Naive thymus-derived CD4-positive, alpha-beta T cell (primary cell): Measurements from ENCODE around the gene SOCS1. TPM values are rescaled to one million over a fixed set of nuclear protein-coding genes. Genes with fewer than 3 reads are reported as not detected.
"Not testable (repeated sequence)": the region's sequence is repeated elsewhere in the genome, so short reads cannot be mapped to it uniquely, and the experiment has no call there.

Experiments
- ATAC-seq: fragments of 150-1000 bp; cut with Tn5 transposase; 2 replicates; pipeline ENCODE4 v1.10.0; 2021; ENCODE audit warnings: mild to moderate bottlenecking, moderate library complexity
- CTCF ChIA-PET: fragments of 350-600 bp; sonication (Branson Sonifier 250); formaldehyde crosslinking; loops from one replicate; lab custom pipeline; 2021; ENCODE audit warnings: antibody characterized with exemption; lab: Charles Lee
- POLR2A ChIA-PET: fragments of 350-600 bp; sonication (Branson Sonifier 250); formaldehyde crosslinking; loops from one replicate; lab custom pipeline; 2021; ENCODE audit warnings: antibody characterized with exemption, inconsistent platforms; lab: Charles Lee
- DNase-seq, 9 donors: peaks; one replicate each; pipeline versions ENCODE4 v3.0.0 to v3.0.0-alpha.2; 2020 to 2022; ENCODE audit warnings: mixed read lengths in 1 of 9
- H3K27ac ChIP-seq: one replicate; pipeline ENCODE4 v1.7.0; 2013; ENCODE audit warnings: mild to moderate bottlenecking, low read depth, low read length, moderate library complexity
- H3K27me3 ChIP-seq, 2 donors: one replicate each; pipeline ENCODE4 v1.7.0; 2013; ENCODE audit warnings: low read length in 2 of 2, mild to moderate bottlenecking in 2 of 2, moderate library complexity in 2 of 2; ENCODE audit not compliant: control insufficient read depth in 2 of 2, insufficient read depth in 2 of 2
- H3K36me3 ChIP-seq, 3 experiments: 1 replicate in 2 of 3; 2 replicates in 1 of 3; pipeline ENCODE4 v1.7.0; 2013; ENCODE audit warnings: low read length in 3 of 3, mild to moderate bottlenecking in 3 of 3, moderate library complexity in 1 of 3; ENCODE audit not compliant: insufficient read depth in 3 of 3, control insufficient read depth in 2 of 3
- H3K4me1 ChIP-seq, 2 donors: one replicate each; pipeline ENCODE4 v1.7.0; 2013; ENCODE audit warnings: low read length in 2 of 2, mild to moderate bottlenecking in 2 of 2, moderate library complexity in 1 of 2; ENCODE audit not compliant: control insufficient read depth in 2 of 2, insufficient read depth in 2 of 2
- H3K4me3 ChIP-seq: 2 replicates; pipeline ENCODE4 v1.7.0; 2013; ENCODE audit warnings: mild to moderate bottlenecking, low read length
- H3K9me3 ChIP-seq, 3 experiments: 1 replicate in 2 of 3; 2 replicates in 1 of 3; pipeline ENCODE4 v1.7.0; 2013; ENCODE audit warnings: low read length in 3 of 3; ENCODE audit not compliant: control insufficient read depth in 2 of 3
- H3K27ac Mint-ChIP-seq, 9 donors: one replicate each; pipeline ENCODE4 v1.8.0; 2020 to 2022; ENCODE audit warnings: mixed read lengths in 9 of 9, mild to moderate bottlenecking in 8 of 9, moderate library complexity in 5 of 9, inconsistent platforms in 2 of 9
- H3K27me3 Mint-ChIP-seq, 5 donors: one replicate each; pipeline ENCODE4 v1.8.0; 2021 to 2022; ENCODE audit warnings: mixed read lengths in 5 of 5, mild to moderate bottlenecking in 1 of 5
- H3K36me3 Mint-ChIP-seq, 5 donors: one replicate each; pipeline ENCODE4 v1.8.0; 2020 to 2022; ENCODE audit warnings: mixed read lengths in 5 of 5, mild to moderate bottlenecking in 3 of 5, inconsistent platforms in 1 of 5
- H3K4me1 Mint-ChIP-seq, 7 donors: one replicate each; pipeline ENCODE4 v1.8.0; 2020 to 2022; ENCODE audit warnings: mixed read lengths in 7 of 7, mild to moderate bottlenecking in 3 of 7, inconsistent platforms in 1 of 7
- H3K4me3 Mint-ChIP-seq, 10 donors: one replicate each; pipeline ENCODE4 v1.8.0; 2020 to 2022; ENCODE audit warnings: mild to moderate bottlenecking in 10 of 10, mixed read lengths in 10 of 10, moderate library complexity in 6 of 10, inconsistent platforms in 2 of 10
- H3K9me3 Mint-ChIP-seq, 11 donors: one replicate each; pipeline ENCODE4 v1.8.0; 2020 to 2022; ENCODE audit warnings: mixed read lengths in 11 of 11, mild to moderate bottlenecking in 4 of 11, inconsistent platforms in 1 of 11, moderate library complexity in 1 of 11
- intact Hi-C, 2 donors: fragments of 100-400 bp; cut with micrococcal nuclease; formaldehyde crosslinking; loops; one replicate each; pipeline ENCODE4 v1.15.1; 2023
- polyA plus RNA-seq, 2 donors: library from polyadenylated mRNA; unstranded; fragments of 300-500 nt; fragmentation: Illumina TruSeq; gene quantifications; one replicate each; pipeline ENCODE4 v1.2.3, GENCODE V29; 2021
- total RNA-seq, 6 experiments: library from RNA in 5 of 6; stranded (reverse) in 5 of 6; gene quantifications; 1 replicate in 5 of 6; 2 replicates in 1 of 6; pipeline ENCODE4 v1.2.3 and lab custom pipeline; 2021 to 2026

Gene SOCS1
- total and polyA plus RNA-seq, 7 experiments from 2014 or later = 12.8 to 191 (median 16.1) TPM

- H3K27me3 Mint-ChIP-seq = no peaks in the 10 kb centered on the region
- DNase-seq (no peak), ATAC-seq (no peak)
- peak overlapping the region; percentile 49 for H3K4me3 ChIP-seq
- peaks cover 0 to 3% (median 0%) of the 10 kb centered on the region in 5 donors for H3K36me3 Mint-ChIP-seq
- peak overlapping the region; percentile 78 to 87 (median 80) for H3K4me3 Mint-ChIP-seq
- H3K4me1 Mint-ChIP-seq = peaks cover 37 to 77% (median 57%) of the 10 kb centered on the region in 7 donors
- ChIA-PET POLR2A (interaction anchor here (0.5 to 12.7 kb wide), 15 partner anchors 8 to 517 kb away, joined by 3 to 244 read pairs (median 4); partner anchors contain the start of genes SOCS1 and TXNDC11), CTCF (interaction anchor here (0.6 to 2.1 kb wide), 4 partner anchors 29 to 262 kb away, joined by 3 to 26 read pairs (median 4); partner anchors contain the start of gene SOCS1)
- no peaks in the 10 kb centered on the region for H3K36me3 ChIP-seq
- no peaks in the 10 kb centered on the region for H3K27me3 ChIP-seq
- peaks cover 30 to 36% of the 10 kb centered on the region in 2 donors for H3K4me1 ChIP-seq
- peaks cover 0 to under 1% (median 0%) of the 10 kb centered on the region in 11 donors for H3K9me3 Mint-ChIP-seq
- no peaks in the 10 kb centered on the region for H3K9me3 ChIP-seq
- peak overlapping the region; percentile 97 to 99 (median 98) for H3K27ac Mint-ChIP-seq
- peak overlapping the region; percentile 91 for H3K27ac ChIP-seq
- intact Hi-C loops = loop anchor here (1.0 to 2.0 kb wide), 9 partner anchors 7 to 335 kb away; no protein-coding TSS in a partner anchor
Measured at GRCh38 chr16:11225677-11226549, 30.1 kb downstream of the SOCS1 start.

DNA sequence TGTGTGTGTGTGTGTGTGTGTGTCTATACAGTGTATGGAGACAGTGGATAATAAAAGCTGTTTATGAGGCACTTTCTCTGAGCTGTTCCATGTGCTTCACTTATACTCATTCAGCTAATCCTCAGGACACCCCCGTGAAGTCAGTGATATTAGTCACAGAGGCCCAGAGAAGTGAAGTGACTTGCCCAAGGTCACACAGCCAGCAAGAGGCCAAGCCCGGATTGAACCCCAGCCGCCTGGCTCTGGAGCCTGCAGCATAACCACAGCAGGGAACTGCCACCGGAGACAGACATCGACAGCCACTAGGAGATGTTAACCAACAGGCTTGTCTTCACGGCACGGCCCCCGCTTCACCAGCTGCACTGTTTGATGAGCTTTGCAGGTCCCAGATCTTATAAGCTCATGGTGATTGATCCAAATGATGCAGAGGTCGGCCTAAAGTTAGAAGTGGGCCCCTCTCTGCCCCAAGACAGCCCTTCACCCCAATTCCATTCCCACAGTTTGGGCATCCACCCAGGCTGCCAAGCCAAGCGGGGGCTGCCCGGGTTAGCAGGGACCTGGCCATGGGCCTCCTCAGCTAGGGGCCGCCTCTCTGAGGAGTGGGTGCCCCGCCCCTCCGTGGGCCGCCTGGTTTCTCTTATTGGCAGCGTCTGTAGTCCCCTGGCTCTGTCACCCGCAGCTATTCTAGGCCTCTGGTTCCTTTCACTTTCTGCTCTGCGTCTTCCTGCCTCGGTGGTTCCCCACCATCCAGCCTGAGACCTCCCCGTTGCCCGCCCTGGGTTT lies 30.9 kb downstream of the SOCS1 start:
- H3K4me1 ChIP-seq = peaks cover 30 to 36% of the 10 kb centered on the region in 2 donors
- peak overlapping the region; percentile 97 to 99 (median 98) for H3K27ac Mint-ChIP-seq
- no peaks in the 10 kb centered on the region for H3K9me3 ChIP-seq

GRCh38 chr16:11224096-11224893 lies 31.7 kb downstream of the SOCS1 start:
- H3K27me3 Mint-ChIP-seq = no peaks in the 10 kb centered on the region
- peaks cover 37 to 73% (median 52%) of the 10 kb centered on the region in 7 donors for H3K4me1 Mint-ChIP-seq
- Histone ChIP-seq H3K4me3 (peak overlapping the region; percentile 49), H3K36me3 (no peaks in the 10 kb centered on the region), H3K4me1 (peaks cover 30 to 36% of the 10 kb centered on the region in 2 donors), H3K27ac (peak overlapping the region; percentile 91), H3K27me3 (no peaks in the 10 kb centered on the region), H3K9me3 (no peaks in the 10 kb centered on the region)
- intact Hi-C loops = loop anchor here (2.0 kb wide), 5 partner anchors 17 to 337 kb away; no protein-coding TSS in a partner anchor
- H3K4me3 Mint-ChIP-seq = peak overlapping the region; percentile 78 to 87 (median 80)
- H3K36me3 Mint-ChIP-seq = peaks cover 0 to 7% (median 0%) of the 10 kb centered on the region in 5 donors
- peak; percentile 36 to 67 (median 48) for DNase-seq
- peak overlapping the region; percentile 97 to 99 (median 98) for H3K27ac Mint-ChIP-seq
- ChIA-PET POLR2A (interaction anchor here (0.9 to 12.7 kb wide), 14 partner anchors 9 to 519 kb away, joined by 3 to 244 read pairs (median 4); partner anchors contain the start of genes SOCS1 and TXNDC11), CTCF (interaction anchor here (0.6 to 2.1 kb wide), 7 partner anchors 7 to 1560 kb away, joined by 3 to 26 read pairs (median 4); partner anchors contain the start of gene SOCS1)
- H3K9me3 Mint-ChIP-seq = peaks cover 0 to 2% (median 0%) of the 10 kb centered on the region in 11 donors
- peak; percentile 68 for ATAC-seq

More for the DNA sequence above, 30.9 kb downstream of the SOCS1 start:
- H3K36me3 ChIP-seq = no peaks in the 10 kb centered on the region
- peaks cover 35 to 77% (median 56%) of the 10 kb centered on the region in 7 donors for H3K4me1 Mint-ChIP-seq
- ATAC-seq (peak; percentile 91), DNase-seq (peak; percentile 59 to 85 (median 80))
- peaks cover 0 to 4% (median 0%) of the 10 kb centered on the region in 5 donors for H3K36me3 Mint-ChIP-seq
- CTCF ChIA-PET = interaction anchor here (0.6 to 2.1 kb wide), 9 partner anchors 8 to 1559 kb away, joined by 3 to 26 read pairs (median 3); partner anchors contain the start of gene SOCS1
- peak overlapping the region; percentile 91 for H3K27ac ChIP-seq
- no peaks in the 10 kb centered on the region for H3K27me3 Mint-ChIP-seq
- H3K9me3 Mint-ChIP-seq = peaks cover 0 to 2% (median 0%) of the 10 kb centered on the region in 11 donors
- H3K27me3 ChIP-seq = no peaks in the 10 kb centered on the region
- peak overlapping the region; percentile 78 to 87 (median 80) for H3K4me3 Mint-ChIP-seq
- POLR2A ChIA-PET = interaction anchor here (0.5 to 12.7 kb wide), 16 partner anchors 8 to 518 kb away, joined by 3 to 244 read pairs (median 4); partner anchors contain the start of genes SOCS1 and TXNDC11
- intact Hi-C loops = loop anchor here (1.0 to 2.0 kb wide), 9 partner anchors 8 to 336 kb away; no protein-coding TSS in a partner anchor
- peak overlapping the region; percentile 49 for H3K4me3 ChIP-seq

GRCh38 chr16:11220507-11220906 lies 35.5 kb downstream of the SOCS1 start:
- ATAC-seq, H3K9me3 ChIP-seq, intact Hi-C loops, DNase-seq, H3K27me3 Mint-ChIP-seq, H3K4me3 Mint-ChIP-seq, H3K27ac ChIP-seq, H3K36me3 ChIP-seq, H3K27me3 ChIP-seq, H3K4me3 ChIP-seq: not testable (repeated sequence)
- POLR2A ChIA-PET = interaction anchor here (0.6 kb wide), 1 partner anchor 18 kb away, joined by 3 read pairs; no protein-coding TSS in a partner anchor
- Mint-ChIP-seq H3K9me3 (peaks cover 0 to 25% (median 7%) of the 10 kb centered on the region in 11 donors), H3K4me1 (peaks cover 30 to 53% (median 39%) of the 10 kb centered on the region in 7 donors), H3K36me3 (peaks cover 0 to 31% (median 4%) of the 10 kb centered on the region in 5 donors), H3K27ac (peak overlapping the region in 4 of 9 donors; percentile 19 to 57 (median 42))
- peaks cover 24 to 25% of the 10 kb centered on the region in 2 donors for H3K4me1 ChIP-seq
- CTCF ChIA-PET = interaction anchor here (0.5 kb wide), 1 partner anchor 15 kb away, joined by 6 read pairs; no protein-coding TSS in a partner anchor

- CTCF ChIA-PET = interaction anchor here (1.1 kb wide), 1 partner anchor 80 kb away, joined by 3 read pairs; no protein-coding TSS in a partner anchor
Measured at GRCh38 chr16:11219178-11219577, 36.8 kb downstream of the SOCS1 start.

More at GRCh38 chr16:11219178-11219577, 36.8 kb downstream of the SOCS1 start:
- Histone ChIP-seq H3K4me1 (peaks cover 11% of the 10 kb centered on the region in 2 donors), H3K27ac (no peak overlapping the region), H3K4me3 (no peak overlapping the region), H3K9me3 (peaks cover 0 to 9% (median 0%) of the 10 kb centered on the region in 3 experiments), H3K36me3 (no peaks in the 10 kb centered on the region), H3K27me3 (no peaks in the 10 kb centered on the region)
- peak overlapping the region in 1 of 10 donors; percentile 9 for H3K4me3 Mint-ChIP-seq
- peaks cover 17 to 40% (median 27%) of the 10 kb centered on the region in 7 donors for H3K4me1 Mint-ChIP-seq
- ATAC-seq (no peak), DNase-seq (no peak)
- intact Hi-C loops = no loop called here
- peaks cover 0 to 32% (median 4%) of the 10 kb centered on the region in 5 donors for H3K36me3 Mint-ChIP-seq
- peaks cover 0 to 25% (median 7%) of the 10 kb centered on the region in 11 donors for H3K9me3 Mint-ChIP-seq
- peak overlapping the region in 1 of 9 donors; percentile 50 for H3K27ac Mint-ChIP-seq
- no peaks in the 10 kb centered on the region for H3K27me3 Mint-ChIP-seq
- POLR2A ChIA-PET = interaction anchor here (1.5 kb wide), 1 partner anchor 37 kb away, joined by 4 read pairs; the partner anchor contains the start of gene SOCS1
